SK-N-SH (cell line): Measurements from ENCODE around the gene RPS6KA2. TPM values are rescaled to one million over a fixed set of nuclear protein-coding genes. Genes with fewer than 3 reads are reported as not detected.

ENCODE experiments used
- CTCF ChIA-PET: fragments of 300-600, 350-600 bp; formaldehyde crosslinking; extraction: SDS; loops from one replicate; lab custom pipeline; 2021; lab: Yijun Ruan, JAX
- POLR2A ChIA-PET: fragments of 350-600 bp; sonication (Branson Sonifier 250); formaldehyde crosslinking; extraction: SDS; loops from one replicate; lab custom pipeline; 2020; ENCODE audit warnings: antibody characterized with exemption, inconsistent platforms; lab: Yijun Ruan, JAX
- DNase-seq: peaks from one replicate; pipeline ENCODE4 v3.0.0; 2012
- H2AFZ ChIP-seq: fragments of 200-600 bp; sonication (generic); 2 replicates; pipeline ENCODE4 v1.8.1; 2016; ENCODE audit warnings: antibody characterized with exemption, mild to moderate bottlenecking, low read depth
- H3F3A ChIP-seq: fragments of 200-600 bp; sonication (generic); replicated peaks from 2 replicates; pipeline ENCODE3; 2016; ENCODE audit warnings: antibody characterized with exemption, mild to moderate bottlenecking; ENCODE audit not compliant: insufficient read depth
- H3K27ac ChIP-seq, 2 experiments: fragments of 200-500 bp in 1 of 2; fragments of 200-600 bp in 1 of 2; sonication (Bioruptor generic) in 1 of 2; sonication (generic), shearing (Covaris generic) in 1 of 2; 2 replicates each; pipeline versions ENCODE4 v1.5.1 to v1.6.1; 2014 to 2016; ENCODE audit warnings: low read depth in 2 of 2, inconsistent platforms in 1 of 2, low read length in 1 of 2, mild to moderate bottlenecking in 1 of 2, mixed read lengths in 1 of 2
- H3K27me3 ChIP-seq: fragments of 200-600 bp; sonication (generic), shearing (Covaris generic); 2 replicates; pipeline ENCODE4 v1.6.1; 2016; ENCODE audit warnings: mixed run types; ENCODE audit not compliant: insufficient read depth
- H3K36me3 ChIP-seq, 2 experiments: fragments of 200-500 bp in 1 of 2; fragments of 200-600 bp in 1 of 2; sonication (Bioruptor generic) in 1 of 2; sonication (generic) in 1 of 2; replicated peaks in 1 of 2; 2 replicates each; pipeline versions ENCODE3 to v1.5.1; 2014 to 2016; ENCODE audit warnings: low read length in 1 of 2, mild to moderate bottlenecking in 1 of 2; ENCODE audit not compliant: insufficient read depth in 2 of 2, control insufficient read depth in 1 of 2
- H3K4me1 ChIP-seq, 2 experiments: fragments of 200-500 bp in 1 of 2; fragments of 200-600 bp in 1 of 2; sonication (Bioruptor generic) in 1 of 2; sonication (generic), shearing (Covaris generic) in 1 of 2; 2 replicates each; pipeline versions ENCODE4 v1.5.1 to v1.6.1; 2014 to 2016; ENCODE audit warnings: low read depth in 1 of 2, low read length in 1 of 2, mixed run types in 1 of 2; ENCODE audit not compliant: insufficient read depth in 2 of 2, control insufficient read depth in 1 of 2
- H3K4me2 ChIP-seq: fragments of 200-600 bp; sonication (generic), shearing (Covaris generic); 2 replicates; pipeline ENCODE4 v1.6.1; 2017; ENCODE audit warnings: mixed run types
- H3K4me3 ChIP-seq, 2 experiments: fragments of 200-500 bp in 1 of 2; fragments of 200-600 bp in 1 of 2; sonication (Bioruptor generic) in 1 of 2; sonication (generic), shearing (Covaris generic) in 1 of 2; 2 replicates each; pipeline versions ENCODE4 v1.5.1 to v1.8.1; 2014 to 2016; ENCODE audit warnings: low read depth in 2 of 2, inconsistent platforms in 1 of 2, low read length in 1 of 2, mild to moderate bottlenecking in 1 of 2, mixed read lengths in 1 of 2, moderate library complexity in 1 of 2
- H3K79me2 ChIP-seq: fragments of 200-600 bp; sonication (generic); 2 replicates; pipeline ENCODE4 v1.8.1; 2017; ENCODE audit warnings: mild to moderate bottlenecking; ENCODE audit not compliant: insufficient read depth
- H3K9ac ChIP-seq: fragments of 200-600 bp; sonication (generic); 2 replicates; pipeline ENCODE4 v1.6.1; 2017; ENCODE audit warnings: mixed run types
- H3K9me2 ChIP-seq: fragments of 200-600 bp; sonication (generic); 2 replicates; pipeline ENCODE4 v1.6.1; 2017; ENCODE audit warnings: mixed run types
- H3K9me3 ChIP-seq: fragments of 200-600 bp; sonication (generic); 2 replicates; pipeline ENCODE4 v1.6.1; 2017; ENCODE audit warnings: mixed run types, mild to moderate bottlenecking, moderate library complexity
- H4K20me1 ChIP-seq: fragments of 200-600 bp; sonication (generic); 2 replicates; pipeline ENCODE4 v1.6.1; 2017; ENCODE audit warnings: mild to moderate bottlenecking, mixed run types; ENCODE audit not compliant: insufficient read depth
- CHD2 ChIP-seq: fragments of 150-350 bp; IDR thresholded peaks from 2 replicates; pipeline ENCODE4 v1.6.1; 2018; ENCODE audit warnings: low read length; ENCODE audit not compliant: partially characterized antibody
- CTCF ChIP-seq: fragments of 200-600 bp; sonication (generic); IDR thresholded peaks from 2 replicates; pipeline ENCODE4 v1.6.1; 2017; ENCODE audit warnings: antibody characterized with exemption, mild to moderate bottlenecking, moderate library complexity
- ELF1 ChIP-seq: IDR thresholded peaks from 2 replicates; pipeline ENCODE4 v1.4.0; 2012
- EZH2phosphoT487 ChIP-seq: fragments of 200-600 bp; sonication (generic); IDR thresholded peaks from 2 replicates; pipeline ENCODE4 v1.6.1; 2017; ENCODE audit warnings: low read depth, mixed run types, mild to moderate bottlenecking, antibody characterized with exemption, moderate library complexity, borderline replicate concordance
- FOXM1 ChIP-seq: IDR thresholded peaks from 2 replicates; pipeline ENCODE4 v1.4.0; 2012; ENCODE audit warnings: low read depth, mild to moderate bottlenecking
- GABPA ChIP-seq: IDR thresholded peaks from 2 replicates; pipeline ENCODE4 v1.4.0; 2012; ENCODE audit warnings: low read depth, mild to moderate bottlenecking
- GATA2 ChIP-seq: sonication (generic); formaldehyde crosslinking; IDR thresholded peaks from 2 replicates; pipeline ENCODE4 v1.5.0; 2020; ENCODE audit warnings: mild to moderate bottlenecking, missing genetic modification reagents
- IRF3 ChIP-seq: fragments of 150-350 bp; IDR thresholded peaks from 2 replicates; pipeline ENCODE4 v1.6.1; 2016; ENCODE audit warnings: mild to moderate bottlenecking, low read depth, low read length
- NFIC ChIP-seq: IDR thresholded peaks from 2 replicates; pipeline ENCODE4 v1.4.0; 2012; ENCODE audit warnings: borderline replicate concordance
- PBX3 ChIP-seq: IDR thresholded peaks from 2 replicates; pipeline ENCODE4; 2012
- POLR2AphosphoS5 ChIP-seq: IDR thresholded peaks from 2 replicates; pipeline ENCODE4 v1.6.1; 2012; ENCODE audit warnings: low read depth, low read length
- RAD21 ChIP-seq: IDR thresholded peaks from 2 replicates; pipeline ENCODE4 v1.6.1; 2012; ENCODE audit warnings: mild to moderate bottlenecking, low read length
- RXRA ChIP-seq: IDR thresholded peaks from 2 replicates; pipeline ENCODE4 v1.4.0; 2012; ENCODE audit warnings: low read depth, mild to moderate bottlenecking, borderline replicate concordance
- SIN3A ChIP-seq: IDR thresholded peaks from 2 replicates; pipeline ENCODE4 v1.6.1; 2012; ENCODE audit warnings: low read depth, mild to moderate bottlenecking, low read length, moderate library complexity, borderline replicate concordance
- SMC3 ChIP-seq: IDR thresholded peaks from 2 replicates; pipeline ENCODE4 v1.6.1; 2012; ENCODE audit warnings: low read depth, low read length, improper control_type of control experiment
- TEAD4 ChIP-seq: IDR thresholded peaks from 2 replicates; pipeline ENCODE4 v1.4.0; 2012; ENCODE audit warnings: mild to moderate bottlenecking, borderline replicate concordance; ENCODE audit not compliant: insufficient read depth
- WGBS: methylation state at CpG from one replicate; pipeline ENCODE4 v1.1.6; 2017; ENCODE audit warnings: low lambda C conversion rate; 5-methylcytosine and 5-hydroxymethylcytosine counted together
- polyA plus RNA-seq, 3 experiments: library from polyadenylated mRNA; depleted of rRNA; stranded (reverse); fragments of >200 nt; gene quantifications; 2 replicates each; pipeline ENCODE4 v1.2.3, GENCODE V29; 2012
- TF ChIP-seq, protein P1 (sequence below): IDR thresholded peaks from 2 replicates; pipeline ENCODE4 v1.6.1; 2012; ENCODE audit warnings: mild to moderate bottlenecking, low read depth, low read length, moderate library complexity
- TF ChIP-seq, protein P2 (sequence below): IDR thresholded peaks from 2 replicates; pipeline ENCODE4 v1.4.0; 2012; ENCODE audit warnings: low read depth, borderline replicate concordance

The RPS6KA2 gene
- polyA plus RNA-seq, 1 of the 3 experiments (the other 2 are of a cell fraction): 59.5 TPM

DNA sequence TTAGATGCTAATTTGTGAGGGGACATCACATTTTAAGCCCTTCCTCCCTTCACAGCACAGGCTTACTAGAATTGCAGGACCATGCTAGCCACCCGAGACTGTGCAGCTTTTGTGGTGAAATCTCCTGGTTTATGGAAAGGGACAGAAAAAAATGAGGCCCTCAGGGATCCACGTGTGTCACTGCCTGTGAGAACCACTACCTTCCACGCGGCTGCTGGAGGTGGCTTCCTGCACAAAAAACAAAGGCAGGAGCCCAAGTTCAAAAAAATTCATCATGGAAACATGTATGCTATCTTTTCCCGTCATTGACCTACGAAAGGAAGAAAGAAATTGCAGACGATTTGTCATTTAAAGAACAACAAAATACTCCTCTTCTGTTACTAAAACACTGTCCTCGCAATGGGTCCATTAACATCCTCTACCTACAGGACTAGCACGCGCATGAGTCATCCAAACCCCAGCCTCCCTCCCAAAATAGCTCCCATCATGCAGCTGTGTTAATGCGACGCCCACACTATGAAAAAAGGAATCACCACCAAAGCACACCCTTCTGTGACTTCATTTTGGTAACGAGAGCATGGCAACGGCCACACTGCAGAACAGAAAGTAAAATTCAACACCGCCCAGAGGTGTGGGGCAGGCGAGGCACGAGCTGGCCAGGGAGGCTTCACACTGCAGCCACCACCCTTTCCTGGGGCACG, 86.3 kb downstream of the RPS6KA2 start:
- CTCF ChIA-PET: no interaction called here
- H3K4me1 ChIP-seq: peaks cover 0 to 20% of the 10 kb centered on the region in 2 experiments; a peak in 2 of 4 replicates
- H3K9ac ChIP-seq: no peak overlapping the region
- peaks cover 9 to 54% of the 10 kb centered on the region in 2 experiments for H3K36me3 ChIP-seq
- TF ChIP-seq FOXM1: no peak
- no peak for TF ChIP-seq SIN3A
- no peak for TF ChIP-seq NFIC
- no peak for TF ChIP-seq EZH2phosphoT487
- TF ChIP-seq SMC3: no peak
- no peak for TF ChIP-seq RAD21
- TF ChIP-seq GATA2 (CRISPR knock-in tag): no peak
- TF ChIP-seq GABPA: no peak
- TF ChIP-seq IRF3: no peak
- no peak for TF ChIP-seq ELF1
- TF ChIP-seq CHD2: no peak
- no peak for TF ChIP-seq RXRA
- TF ChIP-seq, protein P1, sequence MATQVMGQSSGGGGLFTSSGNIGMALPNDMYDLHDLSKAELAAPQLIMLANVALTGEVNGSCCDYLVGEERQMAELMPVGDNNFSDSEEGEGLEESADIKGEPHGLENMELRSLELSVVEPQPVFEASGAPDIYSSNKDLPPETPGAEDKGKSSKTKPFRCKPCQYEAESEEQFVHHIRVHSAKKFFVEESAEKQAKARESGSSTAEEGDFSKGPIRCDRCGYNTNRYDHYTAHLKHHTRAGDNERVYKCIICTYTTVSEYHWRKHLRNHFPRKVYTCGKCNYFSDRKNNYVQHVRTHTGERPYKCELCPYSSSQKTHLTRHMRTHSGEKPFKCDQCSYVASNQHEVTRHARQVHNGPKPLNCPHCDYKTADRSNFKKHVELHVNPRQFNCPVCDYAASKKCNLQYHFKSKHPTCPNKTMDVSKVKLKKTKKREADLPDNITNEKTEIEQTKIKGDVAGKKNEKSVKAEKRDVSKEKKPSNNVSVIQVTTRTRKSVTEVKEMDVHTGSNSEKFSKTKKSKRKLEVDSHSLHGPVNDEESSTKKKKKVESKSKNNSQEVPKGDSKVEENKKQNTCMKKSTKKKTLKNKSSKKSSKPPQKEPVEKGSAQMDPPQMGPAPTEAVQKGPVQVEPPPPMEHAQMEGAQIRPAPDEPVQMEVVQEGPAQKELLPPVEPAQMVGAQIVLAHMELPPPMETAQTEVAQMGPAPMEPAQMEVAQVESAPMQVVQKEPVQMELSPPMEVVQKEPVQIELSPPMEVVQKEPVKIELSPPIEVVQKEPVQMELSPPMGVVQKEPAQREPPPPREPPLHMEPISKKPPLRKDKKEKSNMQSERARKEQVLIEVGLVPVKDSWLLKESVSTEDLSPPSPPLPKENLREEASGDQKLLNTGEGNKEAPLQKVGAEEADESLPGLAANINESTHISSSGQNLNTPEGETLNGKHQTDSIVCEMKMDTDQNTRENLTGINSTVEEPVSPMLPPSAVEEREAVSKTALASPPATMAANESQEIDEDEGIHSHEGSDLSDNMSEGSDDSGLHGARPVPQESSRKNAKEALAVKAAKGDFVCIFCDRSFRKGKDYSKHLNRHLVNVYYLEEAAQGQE: no peak
- TF ChIP-seq TEAD4: no peak
- no peak for TF ChIP-seq PBX3
- TF ChIP-seq CTCF: no peak
- TF ChIP-seq, protein P2, sequence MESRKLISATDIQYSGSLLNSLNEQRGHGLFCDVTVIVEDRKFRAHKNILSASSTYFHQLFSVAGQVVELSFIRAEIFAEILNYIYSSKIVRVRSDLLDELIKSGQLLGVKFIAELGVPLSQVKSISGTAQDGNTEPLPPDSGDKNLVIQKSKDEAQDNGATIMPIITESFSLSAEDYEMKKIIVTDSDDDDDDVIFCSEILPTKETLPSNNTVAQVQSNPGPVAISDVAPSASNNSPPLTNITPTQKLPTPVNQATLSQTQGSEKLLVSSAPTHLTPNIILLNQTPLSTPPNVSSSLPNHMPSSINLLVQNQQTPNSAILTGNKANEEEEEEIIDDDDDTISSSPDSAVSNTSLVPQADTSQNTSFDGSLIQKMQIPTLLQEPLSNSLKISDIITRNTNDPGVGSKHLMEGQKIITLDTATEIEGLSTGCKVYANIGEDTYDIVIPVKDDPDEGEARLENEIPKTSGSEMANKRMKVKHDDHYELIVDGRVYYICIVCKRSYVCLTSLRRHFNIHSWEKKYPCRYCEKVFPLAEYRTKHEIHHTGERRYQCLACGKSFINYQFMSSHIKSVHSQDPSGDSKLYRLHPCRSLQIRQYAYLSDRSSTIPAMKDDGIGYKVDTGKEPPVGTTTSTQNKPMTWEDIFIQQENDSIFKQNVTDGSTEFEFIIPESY: no peak
- no peak for TF ChIP-seq POLR2AphosphoS5
- no peak overlapping the region; a peak in 1 of 4 replicates for H3K27ac ChIP-seq
- POLR2A ChIA-PET: no interaction called here
- H2AFZ ChIP-seq: no peak overlapping the region
- no peak overlapping the region for H3K4me3 ChIP-seq
- 0 out of 2 replicates have a peak, but pooled peaks cover 5% of the 10 kb centered on the region for H3K79me2 ChIP-seq
- WGBS: 85% methylated on average over 18 of the region's 18 CpGs
- no peaks in the 10 kb centered on the region for H3K27me3 ChIP-seq
- no peaks in the 10 kb centered on the region for H3K9me3 ChIP-seq
- H3K9me2 ChIP-seq: no peaks in the 10 kb centered on the region
- no peaks in the 10 kb centered on the region for H3F3A ChIP-seq
- H4K20me1 ChIP-seq: no peaks in the 10 kb centered on the region
- DNase-seq: no peak
- H3K4me2 ChIP-seq: no peak overlapping the region
